Measurements from ENCODE around the gene OCA2. TPM values are rescaled to one million over a fixed set of nuclear protein-coding genes. Genes with fewer than 3 reads are reported as not detected.

The OCA2 gene
- total RNA-seq, 6 experiments from 2014 or later = 0.07 to 0.13 (median 0.12) TPM; not detected in 3

DNA sequence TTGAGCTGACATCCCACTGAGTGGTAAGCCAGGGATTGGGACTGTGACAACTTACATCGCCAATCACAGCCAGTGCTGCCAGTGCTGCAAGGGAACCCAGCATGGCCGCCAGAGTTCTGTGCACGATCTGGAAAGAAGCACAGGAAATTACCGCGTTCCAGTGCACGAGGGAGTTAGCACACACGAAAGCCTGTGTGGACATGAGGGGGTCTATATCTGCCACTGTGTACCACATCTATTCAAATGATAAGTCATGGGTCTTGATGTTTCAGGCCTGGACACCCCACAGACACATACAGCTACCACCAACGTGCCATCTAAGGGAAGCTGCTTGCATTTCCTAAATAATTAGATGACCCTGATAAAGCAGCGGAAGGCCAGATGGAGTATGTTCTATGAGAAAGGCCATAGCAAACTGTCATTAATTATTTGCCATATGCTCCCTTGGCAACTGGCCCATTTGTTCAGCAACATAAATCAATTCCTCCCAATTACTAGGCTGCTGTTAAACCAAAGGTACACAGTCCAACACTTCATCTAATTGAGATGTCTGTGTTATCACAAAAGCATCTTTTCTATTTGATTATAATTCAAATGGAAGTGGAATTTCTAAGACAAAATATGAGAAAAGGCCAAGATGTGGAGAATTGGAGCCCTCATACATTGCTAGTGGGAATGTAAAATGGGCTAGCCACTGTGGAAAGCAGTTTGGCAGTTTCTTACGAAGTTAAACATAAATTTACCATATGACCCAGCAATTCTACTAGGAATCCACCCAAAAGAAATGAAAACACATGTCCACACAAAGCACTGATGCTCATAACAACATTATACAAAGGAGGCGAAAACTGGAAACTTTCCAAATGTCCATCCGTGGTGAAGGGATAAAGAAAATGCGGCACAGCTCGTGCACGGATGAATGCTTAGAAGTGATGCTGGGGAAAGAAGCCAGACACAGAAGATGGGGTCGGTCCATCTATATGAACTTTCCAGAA, 108.3 kb downstream of the OCA2 start:
- DNase-seq = no peak
- no peaks in the 10 kb centered on the region for H3K27me3 ChIP-seq
- no peaks in the 10 kb centered on the region for H3K36me3 ChIP-seq
- no peak overlapping the region for H3K4me3 ChIP-seq
- no peaks in the 10 kb centered on the region for H3K9me3 ChIP-seq
- 69% methylated on average over 16 of the region's 16 CpGs for WGBS (ENCODE audit: insufficient coverage, low coverage, low lambda C conversion rate, missing lambda C conversion rate)
- intact Hi-C loops (cut with DNase I) = no loop called here
- TF ChIP-seq, protein P1, sequence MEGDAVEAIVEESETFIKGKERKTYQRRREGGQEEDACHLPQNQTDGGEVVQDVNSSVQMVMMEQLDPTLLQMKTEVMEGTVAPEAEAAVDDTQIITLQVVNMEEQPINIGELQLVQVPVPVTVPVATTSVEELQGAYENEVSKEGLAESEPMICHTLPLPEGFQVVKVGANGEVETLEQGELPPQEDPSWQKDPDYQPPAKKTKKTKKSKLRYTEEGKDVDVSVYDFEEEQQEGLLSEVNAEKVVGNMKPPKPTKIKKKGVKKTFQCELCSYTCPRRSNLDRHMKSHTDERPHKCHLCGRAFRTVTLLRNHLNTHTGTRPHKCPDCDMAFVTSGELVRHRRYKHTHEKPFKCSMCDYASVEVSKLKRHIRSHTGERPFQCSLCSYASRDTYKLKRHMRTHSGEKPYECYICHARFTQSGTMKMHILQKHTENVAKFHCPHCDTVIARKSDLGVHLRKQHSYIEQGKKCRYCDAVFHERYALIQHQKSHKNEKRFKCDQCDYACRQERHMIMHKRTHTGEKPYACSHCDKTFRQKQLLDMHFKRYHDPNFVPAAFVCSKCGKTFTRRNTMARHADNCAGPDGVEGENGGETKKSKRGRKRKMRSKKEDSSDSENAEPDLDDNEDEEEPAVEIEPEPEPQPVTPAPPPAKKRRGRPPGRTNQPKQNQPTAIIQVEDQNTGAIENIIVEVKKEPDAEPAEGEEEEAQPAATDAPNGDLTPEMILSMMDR (IDR thresholded peaks at IDR 0.05) = no peak
- no peak for TF ChIP-seq POLR2A (IDR thresholded peaks at IDR 0.05)
- no peaks in the 10 kb centered on the region for H3K4me1 ChIP-seq
- no peak overlapping the region for H3K27ac ChIP-seq
- no peak for ATAC-seq

DNA sequence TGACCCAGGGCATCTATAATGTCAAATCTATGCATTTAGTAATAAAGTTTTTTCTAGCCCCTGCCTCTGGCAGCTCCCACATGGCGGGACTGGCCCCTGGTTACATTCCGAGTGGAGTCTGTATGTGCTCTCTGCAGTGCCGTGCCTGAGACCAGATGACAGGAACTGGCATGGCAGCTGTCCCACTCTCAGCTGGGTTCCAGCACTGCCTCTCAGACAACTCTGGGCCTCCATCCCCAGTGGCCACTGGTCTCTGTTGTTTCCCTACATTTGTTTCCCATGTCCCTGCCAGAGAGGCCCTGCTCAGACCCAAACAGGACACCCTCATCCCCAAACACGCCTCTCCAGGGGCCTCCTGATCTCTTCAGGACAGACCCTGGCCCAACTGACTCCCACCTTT, 109.3 kb downstream of the OCA2 start:
- H3K36me3 ChIP-seq = no peaks in the 10 kb centered on the region
- no peak for DNase-seq
- ATAC-seq = no peak
- TF ChIP-seq, protein P1 (IDR thresholded peaks at IDR 0.05) = no peak
- TF ChIP-seq POLR2A (IDR thresholded peaks at IDR 0.05) = no peak
- no peaks in the 10 kb centered on the region for H3K27me3 ChIP-seq
- H3K27ac ChIP-seq = no peak overlapping the region
- intact Hi-C loops (cut with DNase I) = no loop called here
- no peaks in the 10 kb centered on the region for H3K4me1 ChIP-seq
- H3K9me3 ChIP-seq = no peaks in the 10 kb centered on the region
- no peak overlapping the region for H3K4me3 ChIP-seq
- WGBS (ENCODE audit: insufficient coverage, low coverage, low lambda C conversion rate, missing lambda C conversion rate) = 40% methylated on average over 1 of the region's 4 CpGs

DNA sequence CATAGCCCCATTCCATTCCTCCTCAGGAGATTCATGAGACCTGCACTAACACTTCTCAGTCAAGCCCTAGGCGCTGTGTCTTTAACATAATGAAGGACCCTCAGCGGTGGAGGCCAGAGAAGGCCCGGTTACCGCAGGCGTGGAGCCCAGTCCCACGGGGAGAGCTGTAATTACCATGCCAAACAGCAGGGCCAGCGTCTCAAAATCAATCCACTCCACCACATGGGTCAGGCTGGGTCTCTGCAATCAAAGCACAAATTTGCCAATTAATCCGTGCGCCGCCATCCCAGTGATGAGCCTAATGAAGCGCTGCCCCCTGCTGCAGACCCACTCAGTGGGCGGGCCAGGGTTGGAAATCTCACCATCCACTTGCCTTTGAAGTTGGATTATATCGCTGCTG, 109.7 kb downstream of the OCA2 start:
- no peaks in the 10 kb centered on the region for H3K9me3 ChIP-seq
- ATAC-seq = no peak
- no peaks in the 10 kb centered on the region for H3K4me1 ChIP-seq
- intact Hi-C loops (cut with DNase I) = no loop called here
- WGBS (ENCODE audit: insufficient coverage, low coverage, low lambda C conversion rate, missing lambda C conversion rate) = 55% methylated on average over 7 of the region's 13 CpGs
- no peak overlapping the region for H3K27ac ChIP-seq
- H3K36me3 ChIP-seq = no peaks in the 10 kb centered on the region
- TF ChIP-seq POLR2A (IDR thresholded peaks at IDR 0.05) = no peak
- TF ChIP-seq, protein P1 (IDR thresholded peaks at IDR 0.05) = no peak
- no peaks in the 10 kb centered on the region for H3K27me3 ChIP-seq
- H3K4me3 ChIP-seq = no peak overlapping the region
- no peak for DNase-seq

DNA sequence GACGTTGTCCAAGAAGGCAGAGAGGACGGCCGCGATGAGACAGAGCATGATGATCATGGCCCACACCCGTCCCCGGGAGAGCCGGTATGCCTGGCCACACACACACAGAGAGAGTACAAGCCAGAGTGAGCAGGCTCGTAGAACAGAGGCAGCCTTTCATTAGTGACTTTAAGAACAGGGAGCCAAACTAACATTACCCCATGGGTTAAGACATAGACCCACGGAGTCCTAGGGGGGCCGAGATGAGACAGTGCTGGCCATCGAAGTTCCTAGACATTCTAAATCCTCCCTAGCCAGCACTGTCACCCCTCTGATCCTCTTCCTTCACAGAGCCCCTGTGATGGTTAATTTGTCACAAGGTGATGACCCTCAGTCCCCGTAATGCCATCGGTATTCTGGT, 114.0 kb downstream of the OCA2 start:
- TF ChIP-seq POLR2A (IDR thresholded peaks at IDR 0.05) = no peak
- TF ChIP-seq, protein P1 (IDR thresholded peaks at IDR 0.05) = no peak
- Histone ChIP-seq H3K27ac (no peak overlapping the region), H3K4me3 (no peak overlapping the region), H3K9me3 (no peaks in the 10 kb centered on the region), H3K4me1 (no peaks in the 10 kb centered on the region), H3K36me3 (no peaks in the 10 kb centered on the region), H3K27me3 (no peaks in the 10 kb centered on the region)
- 72% methylated on average over 10 of the region's 13 CpGs for WGBS (ENCODE audit: insufficient coverage, low coverage, low lambda C conversion rate, missing lambda C conversion rate)
- no peak for ATAC-seq
- intact Hi-C loops (cut with DNase I) = no loop called here
- no peak for DNase-seq
